DMS 273 (cell line): ENCODE data around the gene TJP2.
"Not testable (repeated sequence)": the region's sequence is repeated elsewhere in the genome, so short reads cannot be mapped to it uniquely, and the experiment has no call there.

Experiments
- DNase-seq: peaks from one replicate; lab custom pipeline; 2025; ENCODE audit not compliant: unreplicated experiment; lab: John Stamatoyannopoulos, UW

TJP2 gene

DNA sequence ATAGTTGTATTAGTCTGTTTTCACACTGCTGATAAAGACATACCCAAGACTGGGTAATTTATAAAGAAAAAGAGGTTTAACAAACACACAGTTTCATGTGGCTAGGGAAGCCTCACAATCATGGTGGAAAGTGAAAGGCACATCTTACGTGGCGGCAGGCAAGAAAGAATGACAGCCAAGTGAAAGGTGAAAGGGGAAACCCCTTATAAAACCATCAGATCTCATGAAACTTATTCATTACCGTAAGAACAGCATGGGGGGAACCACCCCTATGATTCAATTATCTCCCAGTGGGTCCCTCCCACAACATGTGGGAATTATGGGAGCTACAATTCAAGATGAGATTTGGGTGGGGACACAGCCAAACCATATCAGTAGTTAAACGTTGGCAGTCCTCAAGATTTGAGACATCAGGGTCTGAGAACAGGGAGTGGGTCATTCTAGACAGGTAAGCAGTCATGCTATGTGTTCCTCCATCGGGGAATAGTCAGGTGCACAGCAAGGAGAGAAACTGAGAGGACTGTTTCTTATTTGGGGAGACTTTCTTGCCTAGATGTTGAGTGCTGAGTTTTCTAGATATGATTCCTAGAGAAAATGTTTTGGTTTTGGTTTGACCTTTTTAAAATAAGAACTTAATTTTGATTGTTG, 105.1 kb downstream of the TJP2 start:
- DNase-seq: no peak

DNA sequence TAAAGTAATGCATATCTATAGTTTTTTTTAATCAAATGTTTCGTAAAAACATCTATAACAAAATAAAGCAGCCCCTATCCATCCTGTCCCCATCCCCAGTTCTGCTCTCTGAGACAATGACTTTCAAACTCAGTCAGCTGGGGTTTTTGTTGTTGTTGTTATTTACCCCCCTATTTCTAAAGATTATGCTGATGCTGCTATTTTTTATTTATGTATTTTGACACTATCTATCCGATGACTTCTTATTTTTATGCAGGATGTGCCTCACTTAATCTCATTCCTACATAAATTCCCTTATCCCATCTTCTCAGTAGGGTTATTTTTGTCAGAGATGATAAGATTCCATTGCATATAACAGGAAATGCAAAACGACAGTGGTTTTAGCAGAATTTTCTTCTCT, 105.7 kb downstream of the TJP2 start:
- DNase-seq: no peak

DNA sequence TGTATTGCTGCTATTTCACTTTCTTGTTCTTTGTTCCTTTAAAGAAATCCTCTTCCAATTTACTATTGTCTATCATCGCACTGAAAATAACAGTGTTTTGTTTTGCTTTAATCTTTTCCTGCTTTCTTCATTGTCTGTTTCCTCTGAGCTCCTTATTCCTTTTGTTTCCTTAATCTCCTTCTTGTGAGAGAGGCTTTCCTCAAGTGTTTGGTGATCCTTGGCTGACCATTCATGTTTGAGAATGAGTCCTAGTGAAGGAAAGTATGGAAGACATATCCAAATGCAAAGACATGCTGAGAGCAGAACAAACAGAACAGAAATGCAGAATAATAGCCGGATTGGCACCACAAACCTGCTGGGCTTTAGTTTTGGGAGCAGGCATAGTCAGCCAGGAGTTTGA, 108.9 kb downstream of the TJP2 start:
- no peak for DNase-seq

DNA sequence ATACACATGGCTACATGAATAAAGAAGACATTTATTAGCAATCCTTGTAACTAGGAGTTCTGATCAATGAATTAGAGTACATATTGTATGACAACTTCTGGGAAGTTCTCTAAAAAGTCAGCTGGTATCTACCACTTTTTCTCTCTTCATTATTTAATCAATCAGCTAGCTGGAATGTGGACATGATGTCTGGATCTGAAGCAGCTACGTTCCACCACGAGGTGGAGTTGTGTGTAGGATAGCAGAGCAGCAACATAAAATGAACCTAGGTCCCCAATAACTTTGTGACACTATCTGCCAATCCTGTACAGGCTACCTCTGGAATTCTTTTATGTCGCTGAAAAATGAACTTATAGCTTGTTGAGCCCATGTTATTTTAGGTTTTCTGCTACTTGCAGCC, 118.0 kb downstream of the TJP2 start:
- no peak for DNase-seq

DNA sequence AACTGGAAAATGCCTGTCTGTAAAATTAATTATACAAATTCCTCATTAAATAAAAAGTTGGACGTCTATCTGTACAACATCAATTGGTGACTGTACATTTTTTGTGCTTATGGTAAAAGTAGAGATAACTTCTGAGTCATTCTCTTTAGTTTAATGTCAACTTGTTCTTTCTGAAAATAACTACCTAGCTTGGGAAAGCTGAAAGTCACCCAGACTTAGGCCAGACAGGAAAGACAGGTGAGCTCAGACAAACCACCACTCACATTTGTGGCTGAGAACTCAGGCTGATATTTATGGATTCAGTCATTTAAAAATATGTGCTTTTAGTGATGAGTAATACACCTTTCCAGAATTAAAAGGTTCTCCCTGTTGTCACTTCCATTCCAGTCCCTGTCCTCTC, 119.1 kb downstream of the TJP2 start:
- DNase-seq: no peak

DNA sequence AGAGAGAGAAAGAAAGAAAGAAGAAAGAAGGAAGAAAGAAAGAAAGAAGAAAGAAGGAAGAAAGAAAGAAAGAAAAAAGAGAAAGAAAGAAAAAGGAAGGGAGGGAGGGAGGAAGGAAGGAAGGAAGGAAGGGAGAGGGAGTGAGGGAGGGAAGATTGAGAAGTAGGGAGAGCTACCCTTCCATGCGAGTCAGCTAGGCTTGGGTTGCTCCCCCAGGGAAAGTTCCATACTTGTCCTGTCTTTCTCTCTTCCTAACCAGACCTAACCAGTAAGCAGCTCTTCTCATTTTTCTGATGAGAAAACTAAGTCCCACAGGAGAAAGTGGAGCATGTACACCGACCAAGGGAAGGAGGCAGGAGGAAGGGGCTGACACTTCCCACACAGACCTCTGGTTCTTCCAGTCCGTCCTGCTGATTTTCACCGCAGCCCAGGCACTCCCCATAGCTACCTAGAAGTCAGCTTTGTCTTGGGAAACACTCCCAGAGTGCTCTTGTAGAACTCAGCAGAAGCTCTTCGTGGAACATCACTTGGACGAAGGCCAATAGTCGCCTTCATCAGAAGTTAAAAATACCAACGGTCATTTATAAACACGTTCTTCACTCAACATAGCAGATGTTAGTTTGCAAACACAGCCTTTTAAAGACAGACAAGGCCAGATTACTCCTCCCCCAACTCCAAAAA, 121.9 kb downstream of the TJP2 start:
- DNase-seq: peak; percentile 9

DNA sequence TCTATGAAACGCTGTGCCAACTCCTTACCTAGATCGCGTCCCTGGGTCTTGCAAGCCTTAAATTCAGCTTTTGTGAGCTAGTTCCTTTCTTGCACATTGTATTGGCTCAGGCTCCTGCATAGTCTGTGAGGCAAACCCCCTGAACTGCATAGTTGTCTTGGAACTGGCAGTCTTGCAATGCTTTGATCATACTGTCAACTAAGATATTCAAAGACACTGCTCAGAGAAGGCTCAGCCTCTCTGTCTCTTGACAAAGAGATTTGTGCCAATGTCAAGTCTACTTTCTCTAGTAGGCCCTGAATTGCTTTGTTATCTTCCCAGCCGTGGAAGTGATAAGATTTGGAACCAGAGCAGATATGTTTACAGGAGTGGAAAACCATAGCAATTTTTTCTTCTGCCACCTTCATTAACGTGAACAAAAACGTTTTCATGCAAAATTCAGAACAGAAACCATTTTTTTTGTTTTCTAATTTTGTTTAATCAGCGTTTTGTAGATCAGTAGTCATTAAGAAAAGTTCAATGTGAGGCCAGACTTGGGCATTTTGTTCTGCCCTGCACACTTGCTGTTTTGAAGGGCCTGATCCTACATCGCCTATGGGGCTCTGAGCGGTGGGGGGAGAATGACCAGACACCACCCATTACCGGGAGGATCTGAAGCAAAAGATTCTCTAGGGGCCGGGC, 123.4 kb downstream of the TJP2 start:
- DNase-seq: no peak

DNA sequence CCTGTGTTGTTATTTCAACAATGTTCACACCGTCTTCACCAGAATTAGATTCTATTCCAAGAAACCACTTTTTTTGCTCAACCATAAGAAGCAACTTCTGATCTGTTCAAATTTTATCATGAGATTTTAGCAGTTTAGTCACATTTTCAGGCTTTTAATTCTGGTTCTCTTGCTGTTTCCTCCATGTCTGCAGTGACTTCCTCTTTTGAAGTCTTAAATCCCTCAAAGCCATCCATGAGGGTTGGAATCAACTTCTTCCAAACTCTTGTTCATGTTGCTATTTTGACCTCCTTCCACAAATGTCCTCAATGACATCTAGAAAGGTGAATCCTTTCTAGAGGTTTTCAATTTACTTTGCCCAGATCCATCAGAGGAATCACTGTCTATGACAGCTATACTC, 125.2 kb downstream of the TJP2 start:
- no peak for DNase-seq

DNA sequence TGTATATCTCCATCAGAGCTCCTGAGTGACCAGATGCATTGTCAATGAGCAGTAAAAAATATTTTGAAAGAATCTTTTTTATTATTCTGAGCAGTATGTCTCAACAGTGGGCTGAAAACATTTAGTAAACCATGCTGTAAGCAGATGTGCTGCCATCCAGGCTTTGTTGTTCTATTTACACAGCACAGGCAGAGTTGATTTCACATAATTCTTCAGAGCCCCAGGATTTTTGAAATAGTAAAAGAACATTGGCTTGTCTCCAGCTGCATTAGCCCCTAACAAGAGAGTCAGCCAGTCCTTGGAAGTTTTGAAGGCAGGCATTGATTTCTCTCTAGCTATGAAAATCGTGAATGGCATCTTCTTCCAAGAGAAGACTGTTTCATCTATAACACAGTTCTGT, 125.7 kb downstream of the TJP2 start:
- DNase-seq: no peak

DNA sequence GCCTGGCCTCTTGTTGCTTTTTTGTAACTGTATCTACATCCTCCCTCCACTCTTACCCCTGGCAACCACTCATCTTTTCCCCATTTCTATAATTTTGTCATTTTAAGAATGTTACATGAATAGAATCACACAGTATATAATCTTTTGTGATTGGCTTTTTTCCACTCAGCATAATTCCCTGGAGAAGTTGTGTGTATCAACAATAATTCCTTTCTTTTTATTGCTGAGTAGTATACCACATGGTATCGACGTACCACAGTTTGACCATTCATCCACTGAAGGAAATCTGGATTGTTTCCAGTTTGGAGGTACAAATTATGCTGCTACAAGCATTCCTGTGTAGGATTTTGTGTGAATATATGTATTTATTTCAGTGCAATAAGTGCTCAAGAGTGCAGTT, 129.3 kb downstream of the TJP2 start:
- no peak for DNase-seq

DNA sequence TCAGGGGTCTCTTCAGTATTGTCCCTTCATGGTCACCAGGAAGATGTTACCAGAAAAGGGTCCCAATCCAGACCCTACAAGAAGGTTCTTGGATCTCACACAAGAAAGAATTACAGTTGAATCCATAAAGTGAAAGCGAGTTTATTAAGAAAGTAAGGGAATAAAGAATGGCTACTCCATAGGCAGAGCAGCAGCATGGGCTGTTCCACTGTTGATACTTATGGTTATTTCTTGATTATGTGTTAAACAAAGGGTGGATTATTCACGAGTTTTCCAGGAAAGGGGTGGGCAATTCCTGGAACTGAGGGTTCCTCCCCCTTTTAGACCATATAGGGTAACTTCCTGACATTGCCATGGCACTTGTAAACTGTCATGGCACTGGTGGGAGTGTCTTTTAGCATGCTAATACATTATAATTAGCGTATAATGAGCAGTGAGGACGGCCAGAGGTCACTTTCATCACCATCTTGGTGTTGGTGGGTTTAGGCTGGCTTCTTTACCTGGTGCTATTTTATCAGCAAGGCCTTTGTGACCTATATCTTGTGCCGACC, 132.9 kb downstream of the TJP2 start:
- not testable (repeated sequence) for DNase-seq

DNA sequence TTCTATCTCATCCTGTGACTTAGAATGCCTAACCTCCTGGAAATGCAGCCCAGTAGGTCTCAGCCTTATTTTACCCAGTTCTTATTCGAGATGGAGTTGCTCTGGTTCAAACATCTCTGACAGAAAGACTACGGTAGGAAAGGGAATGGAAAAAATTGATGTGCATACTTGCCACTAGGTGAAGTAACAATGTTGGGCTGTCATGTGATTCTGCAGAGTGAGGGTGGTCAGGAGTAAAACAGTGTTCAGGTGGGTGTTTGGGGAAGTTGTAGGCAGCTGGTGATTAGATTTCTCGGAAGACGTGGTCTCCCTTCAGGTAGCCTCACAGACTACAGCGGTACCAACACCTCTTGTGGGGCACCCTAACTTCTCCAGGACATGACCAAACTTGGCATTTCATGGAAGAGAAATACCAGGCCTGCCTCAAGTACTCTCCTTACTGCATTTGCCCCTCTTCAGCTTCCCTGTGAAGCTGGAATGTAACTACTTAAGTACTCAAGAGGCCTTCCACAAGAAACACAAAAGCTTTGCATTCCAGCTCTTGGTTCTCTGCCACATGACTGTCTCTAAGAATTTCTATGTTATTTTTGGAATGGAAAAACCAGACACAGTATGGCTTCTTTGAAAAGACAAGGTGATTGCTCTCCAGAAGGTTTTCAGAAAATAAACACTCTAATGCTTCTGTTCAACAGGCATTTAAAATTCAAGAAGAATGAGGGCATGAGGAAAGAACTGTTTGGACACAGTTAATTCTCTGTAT, 133.5 kb downstream of the TJP2 start:
- no peak for DNase-seq

DNA sequence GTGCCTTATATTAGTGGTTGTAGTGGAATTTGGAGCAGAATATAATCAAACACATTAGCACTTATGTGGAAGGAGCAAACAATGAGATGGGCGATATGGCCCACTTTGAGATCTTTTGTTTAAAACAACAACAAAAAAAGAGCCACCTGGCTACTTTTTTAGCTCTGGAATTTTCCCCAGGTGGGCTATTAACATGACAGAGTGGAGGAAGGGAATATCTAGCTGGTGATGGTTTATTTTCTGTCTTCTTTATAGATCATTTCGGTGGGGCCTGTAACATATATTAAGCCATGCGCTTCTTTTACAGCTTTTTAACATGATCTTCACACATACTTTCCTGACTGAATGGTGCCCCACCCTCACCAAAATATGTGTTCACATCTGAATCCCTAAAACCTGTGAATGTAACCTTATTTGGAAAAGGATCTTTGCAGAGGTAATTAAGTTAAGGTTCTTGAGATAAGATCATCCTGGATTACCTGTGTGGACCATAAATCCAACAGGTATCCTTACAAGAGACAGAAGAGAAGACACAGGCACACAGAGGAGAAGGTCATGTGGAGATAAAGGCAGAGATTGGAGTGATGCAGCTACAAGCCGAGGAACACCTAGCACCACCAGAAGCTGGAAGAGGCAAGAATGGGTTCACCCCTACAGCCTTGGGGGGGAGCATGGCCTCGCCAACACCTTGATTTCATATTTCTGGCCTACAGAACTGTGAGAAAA, 134.3 kb downstream of the TJP2 start:
- DNase-seq: no peak

DNA sequence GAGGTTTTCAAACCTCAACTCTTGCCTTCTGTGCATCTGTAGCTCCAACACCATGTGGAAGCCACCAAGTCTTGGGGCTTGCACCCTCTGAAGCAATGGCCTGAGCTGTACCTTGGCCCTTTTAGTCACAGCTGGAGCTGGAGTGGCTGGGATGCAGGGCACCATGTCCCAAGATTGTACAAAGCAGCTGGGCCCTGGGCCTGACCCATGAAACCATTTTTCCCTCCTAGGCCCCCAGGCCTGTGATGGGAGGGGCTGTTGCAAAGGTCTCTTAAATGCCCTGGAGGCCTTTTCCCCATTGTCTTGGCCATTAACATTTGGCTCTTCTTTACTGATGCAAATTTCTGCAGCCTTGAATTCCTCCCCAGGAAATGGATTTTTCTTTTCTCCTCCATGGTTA, 139.1 kb downstream of the TJP2 start:
- no peak for DNase-seq

DNA sequence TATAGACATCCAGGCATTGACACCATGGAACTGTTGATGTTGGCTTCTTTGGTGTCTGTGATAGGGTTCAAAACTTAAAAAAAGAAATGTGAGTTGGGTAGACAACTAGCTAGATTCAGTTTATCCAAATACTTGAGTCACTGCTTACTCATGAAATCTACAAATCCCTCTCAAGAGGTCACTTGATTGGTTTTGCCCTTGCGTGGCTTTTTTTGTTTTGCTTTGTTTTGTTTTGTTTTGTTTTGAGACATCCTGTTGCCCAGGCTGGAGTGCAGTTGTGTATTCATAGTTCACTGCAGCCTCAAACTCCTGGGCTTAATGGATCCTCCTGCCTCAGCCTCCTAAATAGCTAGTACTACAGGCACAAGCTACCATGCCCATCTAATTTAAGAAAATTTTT, 140.5 kb downstream of the TJP2 start:
- DNase-seq: no peak

DNA sequence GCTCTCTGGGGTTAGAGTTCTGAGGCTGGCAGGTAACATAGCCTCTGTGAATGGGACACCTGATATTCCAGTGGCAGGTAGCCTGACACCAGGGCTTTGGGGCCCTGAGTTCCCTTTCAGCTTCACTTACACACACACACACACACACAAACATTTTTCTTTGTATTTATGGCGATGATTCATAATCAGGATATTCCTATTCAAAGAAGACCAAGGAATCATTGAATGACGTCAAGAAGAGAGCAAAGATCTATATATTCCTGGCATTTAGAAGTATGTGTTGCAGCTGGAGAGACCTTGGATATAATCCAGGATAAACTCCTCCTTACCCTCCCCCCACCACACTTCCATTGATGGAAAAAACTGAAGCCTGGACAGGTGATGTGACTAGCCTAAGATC, 143.0 kb downstream of the TJP2 start:
- no peak for DNase-seq

DNA sequence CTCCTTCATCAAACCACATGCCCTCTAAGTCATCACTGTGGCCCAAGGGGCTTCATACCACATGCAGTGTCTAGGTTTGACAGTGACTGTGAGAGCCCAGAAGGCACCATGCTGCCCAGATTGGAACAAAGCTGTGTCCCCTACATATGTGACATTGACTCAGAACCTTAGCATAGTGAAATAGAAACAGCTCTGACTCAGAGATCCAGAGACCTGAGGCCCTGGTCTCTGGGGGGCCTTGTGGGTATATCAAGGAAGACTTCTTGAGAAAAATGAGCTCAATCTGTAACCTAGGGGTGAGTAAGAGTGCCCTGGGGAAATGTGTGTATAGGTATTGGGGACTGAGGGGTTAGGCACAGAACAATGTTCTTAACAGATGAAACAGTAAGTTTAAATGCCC, 143.8 kb downstream of the TJP2 start:
- no peak for DNase-seq

DNA sequence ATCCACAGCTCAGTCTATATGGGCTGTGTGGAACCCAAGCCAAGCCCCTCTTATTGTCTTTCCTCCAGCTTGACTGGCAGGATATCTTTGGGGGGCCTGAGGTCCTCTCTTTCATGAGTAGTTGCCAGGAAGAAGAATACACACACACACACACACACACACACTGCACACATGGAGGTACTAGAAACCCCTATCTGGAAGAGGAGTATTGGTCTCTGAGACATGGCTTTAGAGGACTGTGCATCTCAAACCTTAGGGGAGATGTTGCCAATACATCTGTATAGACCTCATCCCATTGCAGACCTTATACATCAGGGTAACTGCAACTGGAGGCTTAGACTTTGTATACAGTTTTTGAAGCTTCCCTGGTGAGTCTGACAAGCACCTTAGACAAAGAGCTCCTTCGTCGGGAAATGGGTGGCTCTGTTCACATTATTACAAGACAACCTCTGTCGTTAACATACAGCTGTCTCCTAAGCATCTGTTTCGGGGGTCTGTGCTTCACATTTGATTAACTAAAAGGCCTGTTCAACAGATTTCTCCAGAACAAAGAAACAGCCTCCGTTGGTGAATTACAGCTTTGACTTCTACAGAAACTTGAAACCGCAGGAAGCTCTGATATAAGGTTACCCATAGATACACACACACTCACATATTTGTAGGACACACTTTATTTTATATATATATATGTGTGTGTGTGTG, 145.4 kb downstream of the TJP2 start:
- DNase-seq: no peak

DNA sequence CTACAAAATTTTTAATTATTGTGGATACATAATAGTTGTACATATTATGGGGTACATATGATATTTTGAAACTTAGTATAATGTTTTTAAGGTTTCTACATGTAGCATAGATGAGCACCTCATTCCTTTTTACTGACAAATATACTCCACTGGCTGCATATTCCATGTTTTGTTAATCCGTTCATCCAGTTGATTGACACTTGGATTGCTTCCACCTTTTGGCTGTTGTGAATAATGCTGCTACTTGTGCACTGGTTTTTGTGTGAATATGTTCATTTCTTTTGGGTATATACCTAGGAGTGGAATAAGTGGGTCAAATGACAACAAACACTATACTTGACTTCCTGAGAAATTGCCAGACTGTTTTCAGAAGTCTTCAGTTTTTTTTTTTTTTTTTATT, 148.2 kb downstream of the TJP2 start:
- no peak for DNase-seq

DNA sequence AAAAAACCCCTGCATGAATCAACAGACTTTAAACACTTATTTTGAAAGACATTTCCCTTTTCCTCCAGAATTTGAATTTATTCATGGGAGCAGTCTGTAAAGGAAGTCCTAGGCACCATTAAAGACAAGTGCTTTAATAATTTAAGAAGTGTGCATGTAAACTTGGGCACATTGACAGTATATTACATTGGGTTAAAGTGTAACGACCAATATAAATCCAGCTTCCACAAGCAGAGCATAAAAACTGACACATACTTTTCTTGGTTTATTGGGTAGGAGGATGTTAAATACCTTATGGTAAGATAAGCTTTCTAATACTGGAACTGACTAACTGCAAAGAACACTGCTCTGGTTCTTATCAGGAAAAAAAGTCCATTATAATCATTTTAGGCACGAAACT, 149.8 kb downstream of the TJP2 start:
- DNase-seq: no peak
